ENCODE measurements around the gene PAM. TPM values are rescaled to one million over a fixed set of nuclear protein-coding genes. Genes with fewer than 3 reads are reported as not detected.
A peak's percentile ranks its signal among the peaks of the same experiment; 100 is the strongest.

The PAM gene
- total and polyA plus RNA-seq, 8 donors, result 27.4 to 322 (median 93.9) TPM

DNA sequence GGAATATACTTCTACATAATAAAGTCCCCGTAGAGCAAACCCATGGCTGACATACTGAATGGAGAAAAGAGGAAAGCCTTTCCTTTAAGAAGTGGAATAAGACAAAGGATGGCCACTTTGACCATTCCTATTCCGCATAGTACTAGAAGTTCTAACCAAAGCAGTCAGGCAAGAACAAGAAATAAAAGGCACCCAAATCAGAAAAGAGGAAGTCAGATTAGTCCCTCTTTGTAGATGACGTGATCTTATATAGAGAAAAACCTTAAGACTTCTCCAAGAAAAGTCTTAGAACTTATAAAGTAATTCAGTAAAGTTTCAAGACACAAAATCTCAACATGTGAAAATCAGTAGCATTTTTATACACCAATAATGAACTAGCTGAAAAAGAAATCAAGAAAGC, 231.0 kb downstream of the PAM start:
- no peak for DNase-seq
- 91 to 97% (median 94%) methylated on average over 3 of the region's 3 CpGs for WGBS, 5 donors
- Histone ChIP-seq H3K4me1 (no peaks in the 10 kb centered on the region), H3K9me3 (no peaks in the 10 kb centered on the region), H3K4me3 (no peak overlapping the region), H3K27ac (no peak overlapping the region), H3K27me3 (no peaks in the 10 kb centered on the region), H3K36me3 (peaks cover 0 to 8% (median 6%) of the 10 kb centered on the region in 4 donors)
- intact Hi-C loops (cut with DNase I; ENCODE audit: low total_unique reads), result no loop called here
- no peak for TF ChIP-seq EP300 (IDR thresholded peaks at IDR 0.05)
- no peak for TF ChIP-seq POLR2AphosphoS5 (IDR thresholded peaks at IDR 0.05)
- TF ChIP-seq, protein P1, sequence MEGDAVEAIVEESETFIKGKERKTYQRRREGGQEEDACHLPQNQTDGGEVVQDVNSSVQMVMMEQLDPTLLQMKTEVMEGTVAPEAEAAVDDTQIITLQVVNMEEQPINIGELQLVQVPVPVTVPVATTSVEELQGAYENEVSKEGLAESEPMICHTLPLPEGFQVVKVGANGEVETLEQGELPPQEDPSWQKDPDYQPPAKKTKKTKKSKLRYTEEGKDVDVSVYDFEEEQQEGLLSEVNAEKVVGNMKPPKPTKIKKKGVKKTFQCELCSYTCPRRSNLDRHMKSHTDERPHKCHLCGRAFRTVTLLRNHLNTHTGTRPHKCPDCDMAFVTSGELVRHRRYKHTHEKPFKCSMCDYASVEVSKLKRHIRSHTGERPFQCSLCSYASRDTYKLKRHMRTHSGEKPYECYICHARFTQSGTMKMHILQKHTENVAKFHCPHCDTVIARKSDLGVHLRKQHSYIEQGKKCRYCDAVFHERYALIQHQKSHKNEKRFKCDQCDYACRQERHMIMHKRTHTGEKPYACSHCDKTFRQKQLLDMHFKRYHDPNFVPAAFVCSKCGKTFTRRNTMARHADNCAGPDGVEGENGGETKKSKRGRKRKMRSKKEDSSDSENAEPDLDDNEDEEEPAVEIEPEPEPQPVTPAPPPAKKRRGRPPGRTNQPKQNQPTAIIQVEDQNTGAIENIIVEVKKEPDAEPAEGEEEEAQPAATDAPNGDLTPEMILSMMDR (IDR thresholded peaks at IDR 0.05), result no peak
- TF ChIP-seq POLR2A (IDR thresholded peaks at IDR 0.05), result no peak

DNA sequence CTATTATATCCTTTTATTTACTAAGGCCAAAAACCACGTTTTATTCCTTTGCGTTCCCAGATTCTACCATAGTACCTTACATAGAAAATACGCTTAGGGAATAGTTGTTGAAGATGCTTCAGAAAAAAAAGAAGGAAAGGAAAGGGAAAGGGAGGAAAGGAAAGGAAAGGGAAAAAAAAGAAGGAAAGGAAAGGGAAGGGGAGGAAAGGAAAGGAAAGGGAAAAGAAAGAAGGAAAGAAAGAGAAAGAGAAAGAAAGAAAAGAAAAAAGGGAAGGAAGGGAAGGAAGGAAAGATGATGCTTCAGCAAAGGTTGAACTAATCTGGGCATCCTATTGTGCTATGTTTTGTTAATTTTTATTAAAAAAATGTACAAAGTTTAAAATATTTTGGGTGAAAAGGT, 233.4 kb downstream of the PAM start:
- intact Hi-C loops (cut with DNase I; ENCODE audit: low total_unique reads), result no loop called here
- Histone ChIP-seq H3K4me3 (no peak overlapping the region), H3K36me3 (no peaks in the 10 kb centered on the region), H3K4me1 (no peaks in the 10 kb centered on the region), H3K27ac (no peak overlapping the region), H3K27me3 (no peaks in the 10 kb centered on the region), H3K9me3 (no peaks in the 10 kb centered on the region)
- 82 to 89% (median 85%) methylated on average over 3 of the region's 3 CpGs for WGBS, 5 donors
- no peak for TF ChIP-seq POLR2A (IDR thresholded peaks at IDR 0.05)
- no peak for TF ChIP-seq EP300 (IDR thresholded peaks at IDR 0.05)
- TF ChIP-seq, protein P1 (IDR thresholded peaks at IDR 0.05), result no peak
- TF ChIP-seq POLR2AphosphoS5 (IDR thresholded peaks at IDR 0.05), result no peak
- DNase-seq, result no peak

DNA sequence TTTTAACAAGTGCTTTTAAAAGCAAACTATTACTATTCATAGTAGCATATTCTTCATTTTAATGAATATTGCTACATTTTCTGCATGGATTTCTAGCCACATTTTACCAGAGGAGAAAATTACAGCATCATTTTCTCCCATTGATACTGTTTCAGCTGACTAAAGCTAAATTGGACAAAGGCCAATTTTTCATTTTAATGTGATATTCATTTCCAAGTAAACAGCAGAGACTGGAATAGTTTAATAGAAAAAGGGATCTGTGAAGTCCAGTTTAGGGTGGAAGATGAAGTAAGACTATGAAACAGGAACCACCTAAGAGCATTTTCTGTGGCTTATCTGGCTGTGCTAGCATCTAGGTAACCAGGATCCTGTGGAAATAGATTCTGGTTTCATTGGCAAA, 236.7 kb downstream of the PAM start:
- no peaks in the 10 kb centered on the region for H3K36me3 ChIP-seq
- H3K4me3 ChIP-seq, result no peak overlapping the region
- no peaks in the 10 kb centered on the region for H3K9me3 ChIP-seq
- TF ChIP-seq POLR2AphosphoS5 (IDR thresholded peaks at IDR 0.05) (no peak), POLR2A (IDR thresholded peaks at IDR 0.05) (no peak), EP300 (IDR thresholded peaks at IDR 0.05) (no peak)
- TF ChIP-seq, protein P1 (IDR thresholded peaks at IDR 0.05), result no peak
- no peaks in the 10 kb centered on the region for H3K4me1 ChIP-seq
- intact Hi-C loops (cut with DNase I; ENCODE audit: low total_unique reads), result no loop called here
- H3K27ac ChIP-seq, result no peak overlapping the region
- DNase-seq, result peak in 1 of 2 donors; percentile 17
- H3K27me3 ChIP-seq, result no peaks in the 10 kb centered on the region

DNA sequence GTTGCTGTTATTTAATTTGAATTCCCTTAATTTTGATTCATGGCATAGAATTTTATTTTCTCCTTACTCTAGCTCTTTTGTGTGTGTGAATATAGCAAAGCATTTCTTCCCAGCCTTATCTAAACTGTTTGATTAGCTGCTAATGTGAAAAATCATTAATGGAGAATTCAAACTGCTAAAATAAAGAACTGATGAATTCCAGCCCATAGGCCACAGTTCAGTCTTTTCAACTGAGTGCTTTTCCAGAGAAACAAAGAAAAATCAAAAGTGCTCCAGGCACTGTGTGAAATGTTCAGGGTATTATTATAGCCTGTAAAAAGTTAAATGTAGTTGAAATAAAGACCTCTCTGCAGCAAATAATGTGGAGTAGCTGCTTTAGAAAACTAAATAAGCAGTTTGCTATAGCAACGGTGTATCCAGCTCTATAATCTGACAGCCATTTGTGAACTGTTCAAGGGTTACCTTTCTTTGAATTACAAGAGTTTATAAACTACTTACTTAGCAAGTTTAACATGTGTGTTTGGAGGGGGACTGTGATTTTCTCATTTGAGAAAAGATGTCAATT, 241.0 kb downstream of the PAM start:
- intact Hi-C loops (cut with DNase I; ENCODE audit: low total_unique reads), result no loop called here
- 50 to 79% (median 56%) methylated on average over 1 of the region's 1 CpG for WGBS, 5 donors
- no peaks in the 10 kb centered on the region for H3K27me3 ChIP-seq

More for the DNA sequence above, 241.0 kb downstream of the PAM start:
- Histone ChIP-seq H3K4me1 (no peaks in the 10 kb centered on the region), H3K4me3 (no peak overlapping the region), H3K27ac (no peak overlapping the region), H3K36me3 (peaks cover 0 to 11% (median 0%) of the 10 kb centered on the region in 4 donors), H3K9me3 (no peaks in the 10 kb centered on the region)
- no peak for DNase-seq
- TF ChIP-seq POLR2AphosphoS5 (IDR thresholded peaks at IDR 0.05) (no peak), POLR2A (IDR thresholded peaks at IDR 0.05) (no peak), EP300 (IDR thresholded peaks at IDR 0.05) (no peak)
- TF ChIP-seq, protein P1 (IDR thresholded peaks at IDR 0.05), result no peak
